ENCODE results near the gene GOSR2. TPM values are rescaled to one million over a fixed set of nuclear protein-coding genes. Genes with fewer than 3 reads are reported as not detected.

The GOSR2 gene
- total RNA-seq, 1 donor from 2014 or later: 62.4 TPM

GRCh38 chr17:46963571-46963970 lies 40.6 kb downstream of the GOSR2 start:
- H3K9me3 Mint-ChIP-seq (ENCODE audit: unreplicated experiment): peaks cover 2% of the 10 kb centered on the region
- no peak overlapping the region for H3K4me3 Mint-ChIP-seq (ENCODE audit: unreplicated experiment)
- H3K27me3 Mint-ChIP-seq (ENCODE audit: unreplicated experiment): peaks cover 3% of the 10 kb centered on the region
- H3K27ac Mint-ChIP-seq (ENCODE audit: unreplicated experiment): no peak overlapping the region
- peaks cover 12% of the 10 kb centered on the region for H3K36me3 Mint-ChIP-seq (ENCODE audit: unreplicated experiment)
- H3K4me1 Mint-ChIP-seq (ENCODE audit: low read depth, unreplicated experiment): no peaks in the 10 kb centered on the region
- no peak for DNase-seq
- no peak for TF ChIP-seq CTCF (IDR thresholded peaks at IDR 0.05; ENCODE audit: partially characterized antibody, unreplicated experiment)

DNA sequence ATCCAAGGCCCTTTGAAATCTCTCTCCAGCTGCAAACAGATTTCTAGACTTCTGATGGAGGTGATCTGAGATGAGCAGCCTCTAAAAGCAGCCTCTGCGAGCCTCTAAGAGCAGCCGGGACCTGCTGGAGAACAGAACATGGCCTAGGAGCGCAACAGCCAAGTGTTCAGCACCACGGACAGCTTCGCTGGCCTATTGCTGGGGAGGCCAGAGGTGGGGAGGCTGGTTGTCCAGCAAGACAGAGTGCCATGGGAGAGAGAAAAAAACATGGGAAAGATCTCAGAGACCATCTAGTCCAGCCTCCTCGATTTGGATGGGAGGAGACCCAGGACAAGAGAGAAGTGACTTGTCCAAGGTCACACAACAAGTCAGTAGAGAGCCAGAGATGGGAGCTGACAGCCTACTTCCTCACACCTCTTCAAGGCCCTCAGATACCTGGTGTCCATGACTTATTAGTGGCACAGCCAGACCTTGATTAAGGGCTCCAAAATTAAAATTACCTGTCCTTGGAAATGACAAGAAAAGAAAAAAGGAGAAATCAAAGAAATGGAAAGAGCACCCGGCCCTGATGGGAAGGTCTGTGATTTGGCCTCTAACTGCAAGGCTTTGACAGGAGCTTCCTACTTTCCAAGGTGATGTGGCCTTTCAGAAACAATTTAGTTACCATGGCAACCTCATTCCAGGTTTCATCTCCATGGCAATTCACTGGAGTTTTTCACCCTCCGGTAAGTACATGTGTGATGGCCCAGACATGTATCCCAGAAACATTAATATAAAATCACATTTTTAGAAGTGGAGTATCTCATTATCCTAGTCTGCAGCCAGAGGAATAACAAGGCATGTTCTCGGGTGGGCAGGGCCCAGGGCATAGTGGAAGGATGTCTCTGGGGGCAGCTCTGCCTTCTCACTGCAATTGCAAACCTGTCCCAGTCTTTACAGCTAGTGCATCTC lies 41.6 kb downstream of the GOSR2 start:
- Mint-ChIP-seq H3K36me3 (ENCODE audit: unreplicated experiment) (peaks cover 10% of the 10 kb centered on the region), H3K27me3 (ENCODE audit: unreplicated experiment) (peaks cover 3% of the 10 kb centered on the region), H3K9me3 (ENCODE audit: unreplicated experiment) (peaks cover 2% of the 10 kb centered on the region), H3K4me1 (ENCODE audit: low read depth, unreplicated experiment) (no peaks in the 10 kb centered on the region), H3K27ac (ENCODE audit: unreplicated experiment) (no peak overlapping the region), H3K4me3 (ENCODE audit: unreplicated experiment) (no peak overlapping the region)
- TF ChIP-seq CTCF (IDR thresholded peaks at IDR 0.05; ENCODE audit: partially characterized antibody, unreplicated experiment): no peak
- DNase-seq: no peak

- peaks cover 10% of the 10 kb centered on the region for H3K4me1 Mint-ChIP-seq (ENCODE audit: low read depth, unreplicated experiment)
- peaks cover 6% of the 10 kb centered on the region for H3K9me3 Mint-ChIP-seq (ENCODE audit: unreplicated experiment)
- H3K27me3 Mint-ChIP-seq (ENCODE audit: unreplicated experiment): peaks cover 6% of the 10 kb centered on the region
- H3K27ac Mint-ChIP-seq (ENCODE audit: unreplicated experiment): no peak overlapping the region
- H3K4me3 Mint-ChIP-seq (ENCODE audit: unreplicated experiment): no peak overlapping the region
- peaks cover 8% of the 10 kb centered on the region for H3K36me3 Mint-ChIP-seq (ENCODE audit: unreplicated experiment)
- no peak for DNase-seq
- TF ChIP-seq CTCF (IDR thresholded peaks at IDR 0.05; ENCODE audit: partially characterized antibody, unreplicated experiment): no peak
Measured at GRCh38 chr17:46968224-46968834, 45.4 kb downstream of the GOSR2 start.

GRCh38 chr17:46968896-46969295 lies 45.9 kb downstream of the GOSR2 start:
- Mint-ChIP-seq H3K36me3 (ENCODE audit: unreplicated experiment) (peaks cover 8% of the 10 kb centered on the region), H3K4me3 (ENCODE audit: unreplicated experiment) (no peak overlapping the region), H3K27ac (ENCODE audit: unreplicated experiment) (no peak overlapping the region), H3K27me3 (ENCODE audit: unreplicated experiment) (peaks cover 6% of the 10 kb centered on the region), H3K9me3 (ENCODE audit: unreplicated experiment) (peaks cover 6% of the 10 kb centered on the region), H3K4me1 (ENCODE audit: low read depth, unreplicated experiment) (peaks cover 13% of the 10 kb centered on the region)
- no peak for DNase-seq
- TF ChIP-seq CTCF (IDR thresholded peaks at IDR 0.05; ENCODE audit: partially characterized antibody, unreplicated experiment): no peak

All from glutamatergic neuron (in vitro differentiated cells).